Hepatocyte (in vitro differentiated cells): ENCODE measurements around the gene GRM4.

Experiments
- EZH2 ChIP-seq: fragments of 200-600 bp; sonication (generic); IDR thresholded peaks from 2 replicates; pipeline ENCODE4 v1.6.1; 2016; ENCODE audit warnings: antibody characterized with exemption, mild to moderate bottlenecking, borderline replicate concordance
- TF ChIP-seq, protein P1 (sequence below): fragments of 200-600 bp; sonication (generic); IDR thresholded peaks from 2 replicates; pipeline ENCODE4 v1.5.1; 2016; ENCODE audit warnings: antibody characterized with exemption, mild to moderate bottlenecking; ENCODE audit not compliant: poor library complexity

DNA sequence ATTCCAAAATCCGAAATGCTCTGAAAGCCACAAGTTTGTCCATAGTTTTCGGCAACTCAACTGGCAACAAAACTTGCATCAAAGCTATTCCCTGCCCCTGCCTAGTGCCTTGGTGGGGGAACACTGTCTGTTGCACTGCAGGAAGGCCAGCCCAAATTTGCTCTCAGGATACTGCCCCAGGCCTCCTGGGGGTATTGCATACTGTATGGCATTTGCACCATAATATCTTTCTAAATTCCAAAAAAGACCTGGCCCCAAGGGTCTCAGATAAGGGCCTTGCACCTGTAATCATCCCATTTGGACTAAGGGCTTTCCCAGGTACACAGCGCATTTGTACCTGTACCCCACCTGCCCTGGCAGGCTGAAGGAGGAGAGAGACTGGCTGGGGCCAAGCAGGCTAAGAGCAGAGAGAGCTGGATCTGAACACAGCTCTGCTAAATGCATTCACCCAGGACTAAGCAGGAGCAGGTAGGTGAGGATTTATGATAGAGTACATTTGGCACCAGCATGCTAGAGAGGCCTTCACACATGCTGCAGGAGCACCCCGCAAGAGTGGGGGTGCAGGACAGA, 4.0 kb upstream of the GRM4 start:
- TF ChIP-seq, protein P1, sequence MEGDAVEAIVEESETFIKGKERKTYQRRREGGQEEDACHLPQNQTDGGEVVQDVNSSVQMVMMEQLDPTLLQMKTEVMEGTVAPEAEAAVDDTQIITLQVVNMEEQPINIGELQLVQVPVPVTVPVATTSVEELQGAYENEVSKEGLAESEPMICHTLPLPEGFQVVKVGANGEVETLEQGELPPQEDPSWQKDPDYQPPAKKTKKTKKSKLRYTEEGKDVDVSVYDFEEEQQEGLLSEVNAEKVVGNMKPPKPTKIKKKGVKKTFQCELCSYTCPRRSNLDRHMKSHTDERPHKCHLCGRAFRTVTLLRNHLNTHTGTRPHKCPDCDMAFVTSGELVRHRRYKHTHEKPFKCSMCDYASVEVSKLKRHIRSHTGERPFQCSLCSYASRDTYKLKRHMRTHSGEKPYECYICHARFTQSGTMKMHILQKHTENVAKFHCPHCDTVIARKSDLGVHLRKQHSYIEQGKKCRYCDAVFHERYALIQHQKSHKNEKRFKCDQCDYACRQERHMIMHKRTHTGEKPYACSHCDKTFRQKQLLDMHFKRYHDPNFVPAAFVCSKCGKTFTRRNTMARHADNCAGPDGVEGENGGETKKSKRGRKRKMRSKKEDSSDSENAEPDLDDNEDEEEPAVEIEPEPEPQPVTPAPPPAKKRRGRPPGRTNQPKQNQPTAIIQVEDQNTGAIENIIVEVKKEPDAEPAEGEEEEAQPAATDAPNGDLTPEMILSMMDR, result no peak
- no peak for TF ChIP-seq EZH2
